Activated CD4-positive, CD25-positive, alpha-beta regulatory T cell treated with anti-CD3 and anti-CD28 coated beads, Interleukin-2, amount 50 U/mL, for 24 hours (primary cell): Measurements from ENCODE around the gene GAS2.
A peak's percentile ranks its signal among the peaks of the same experiment; 100 is the strongest.

Source experiments
- ATAC-seq, 2 donors: fragments of 150-1000 bp; cut with Tn5 transposase; one replicate each; pipeline ENCODE4 v1.10.0; 2021; ENCODE audit warnings: mild to moderate bottlenecking in 1 of 2, moderate library complexity in 1 of 2

The GAS2 gene

GRCh38 chr11:22674470-22675439 lies 8.3 kb downstream of the GAS2 start:
- ATAC-seq: no peak

DNA sequence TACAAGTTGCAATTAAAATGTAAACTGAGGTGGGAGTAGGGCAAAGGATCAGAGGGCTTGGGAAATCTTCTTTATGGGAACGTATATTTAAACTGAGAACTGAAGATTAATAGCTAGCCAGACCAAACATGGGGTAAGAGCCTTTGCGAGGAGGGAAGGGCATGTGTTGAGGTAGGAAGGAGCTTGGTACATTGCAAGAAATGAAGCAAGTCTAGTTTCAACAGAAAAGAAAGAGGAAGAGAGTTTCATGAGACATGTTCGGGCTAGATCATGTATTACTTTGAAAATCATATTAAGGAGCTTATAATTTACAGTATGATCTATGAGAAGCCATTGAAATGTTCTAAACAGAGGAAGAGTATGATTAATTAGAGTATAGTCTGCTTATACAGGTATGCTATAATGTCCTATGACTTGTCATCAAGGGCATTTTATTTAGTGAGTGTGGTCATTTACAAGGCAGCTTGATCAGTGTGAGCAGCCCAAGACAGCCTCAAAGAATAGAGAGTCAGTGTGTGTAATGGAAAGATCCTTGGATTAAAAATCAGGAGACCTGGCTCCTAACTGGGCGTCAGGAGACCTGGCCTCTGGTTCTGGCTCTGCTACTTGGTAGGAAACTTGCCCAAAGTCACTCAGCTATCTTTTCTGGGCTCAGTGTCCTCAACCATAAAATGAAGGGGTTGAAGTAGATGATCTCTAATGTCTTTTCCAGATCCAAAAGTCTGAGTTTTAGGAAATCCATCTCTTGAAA lies 10.9 kb downstream of the GAS2 start:
- no peak for ATAC-seq

GRCh38 chr11:22680628-22681027 lies 14.2 kb downstream of the GAS2 start:
- no peak for ATAC-seq

- no peak for ATAC-seq
These were observed 14.9 kb downstream of the GAS2 start for GRCh38 chr11:22681281-22681812.

DNA sequence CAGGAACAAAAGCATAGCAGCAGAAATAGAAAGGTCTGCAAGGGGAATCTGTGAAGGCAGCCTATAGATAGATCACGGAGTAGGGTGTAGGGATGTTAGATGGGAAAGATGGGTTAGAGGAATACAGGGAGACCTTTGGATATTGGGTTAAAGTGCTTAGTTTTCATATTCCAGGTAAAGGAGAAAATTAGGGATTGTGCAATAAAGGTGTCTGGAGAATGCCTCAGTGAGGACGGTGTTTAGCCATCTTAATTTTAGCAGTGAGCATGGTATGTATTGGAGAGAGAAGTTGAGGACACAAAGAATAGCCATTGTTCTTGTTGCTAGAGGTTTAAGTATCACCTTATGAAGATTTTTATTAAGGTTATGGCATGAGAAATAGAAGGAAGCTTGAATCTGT lies 17.7 kb downstream of the GAS2 start:
- ATAC-seq: no peak

- ATAC-seq: no peak
These were observed 18.7 kb downstream of the GAS2 start for GRCh38 chr11:22685111-22685510.

GRCh38 chr11:22688914-22689313 lies 22.5 kb downstream of the GAS2 start:
- no peak for ATAC-seq

DNA sequence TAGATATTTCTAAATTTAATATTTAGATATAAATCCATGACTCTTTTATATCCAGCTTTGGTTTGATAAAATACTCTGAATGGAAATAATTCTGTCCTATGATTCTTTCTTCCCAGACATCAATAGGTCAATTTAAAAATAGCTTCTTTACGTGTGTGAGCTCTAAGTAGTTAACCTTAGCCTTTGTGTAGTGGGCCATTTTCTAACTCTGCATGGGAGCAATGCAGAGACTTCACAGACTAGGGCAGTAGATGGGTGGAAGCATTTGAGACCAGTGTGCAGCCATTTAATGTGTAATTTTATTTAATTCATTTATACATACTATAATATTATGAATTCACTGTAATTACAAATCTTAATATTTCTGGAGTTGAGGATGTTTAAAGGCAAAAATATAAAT lies 23.8 kb downstream of the GAS2 start:
- no peak for ATAC-seq

DNA sequence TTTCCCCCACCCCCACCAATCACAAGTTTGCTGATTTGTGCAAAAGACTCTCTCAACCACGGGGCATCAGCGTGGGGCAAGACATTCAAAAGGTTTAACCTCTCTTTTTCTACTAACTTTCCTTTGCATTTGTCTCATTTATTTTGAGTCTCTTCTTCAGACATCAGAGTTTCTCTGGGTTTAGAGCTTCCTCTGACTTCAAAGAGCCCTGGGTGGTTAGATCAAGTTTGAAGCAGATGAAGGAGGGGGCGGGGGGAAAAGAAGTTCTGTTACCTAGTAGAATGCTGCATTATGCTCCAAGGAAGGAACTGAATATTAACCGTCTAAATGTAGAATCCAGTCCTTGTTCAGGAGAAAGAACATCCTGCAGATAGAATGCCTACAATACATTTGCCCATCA lies 24.5 kb downstream of the GAS2 start:
- ATAC-seq: no peak

DNA sequence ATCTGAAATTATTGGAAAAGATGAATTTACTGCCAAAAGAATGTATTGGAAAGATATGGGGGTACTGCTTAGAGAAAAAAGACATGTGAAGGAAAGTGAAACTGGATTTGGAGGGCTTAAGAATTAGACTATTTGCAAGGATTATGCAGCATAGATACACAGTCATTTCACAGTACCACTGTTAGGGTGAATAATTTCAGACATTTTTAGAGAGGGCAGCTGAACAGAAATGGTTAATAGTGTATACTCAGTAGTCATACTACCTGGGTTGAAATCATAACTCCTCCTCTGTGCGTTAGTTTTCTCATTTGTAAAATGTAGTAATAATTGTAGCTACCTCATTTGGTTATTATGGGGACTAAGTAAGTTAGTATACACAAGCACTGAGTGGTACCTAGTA lies 33.0 kb downstream of the GAS2 start:
- ATAC-seq: peak; percentile 28 to 33

DNA sequence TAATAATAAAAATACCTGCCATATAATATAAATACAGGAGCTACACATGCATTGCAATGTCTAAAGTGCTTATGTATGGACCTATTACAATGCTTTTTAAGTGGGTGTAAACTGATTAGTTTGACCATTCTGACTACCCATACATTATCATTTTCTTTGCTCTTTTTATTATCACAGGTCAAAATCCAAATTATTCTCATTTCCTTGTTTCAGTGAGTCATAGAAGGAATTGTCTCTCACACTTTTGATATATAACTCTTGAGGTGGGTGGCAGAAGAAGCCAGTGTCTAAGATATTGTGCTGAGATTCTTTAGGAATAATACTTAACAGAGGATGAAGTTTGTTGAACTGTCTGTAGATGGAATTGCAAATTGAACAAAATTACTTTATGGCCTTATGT lies 35.6 kb downstream of the GAS2 start:
- no peak for ATAC-seq

DNA sequence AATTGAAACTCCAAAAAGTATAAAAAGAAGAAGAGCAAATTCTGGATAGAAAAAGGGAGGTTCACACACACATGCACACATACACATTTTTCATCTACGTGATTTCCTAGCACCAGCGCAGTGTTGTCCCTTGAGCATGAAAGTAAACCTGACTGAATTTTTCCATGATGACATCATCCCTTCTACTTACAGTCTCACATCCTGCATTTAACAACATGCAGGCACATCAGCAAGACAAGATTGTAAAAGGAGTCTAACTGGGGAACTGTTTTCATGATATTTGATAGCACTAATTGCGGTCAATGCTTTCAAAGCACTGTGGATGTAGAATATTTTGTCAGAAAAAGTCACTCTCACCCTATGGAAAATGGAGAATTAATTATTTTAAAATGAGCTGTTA lies 36.6 kb downstream of the GAS2 start:
- peak; percentile 73 to 75 for ATAC-seq

DNA sequence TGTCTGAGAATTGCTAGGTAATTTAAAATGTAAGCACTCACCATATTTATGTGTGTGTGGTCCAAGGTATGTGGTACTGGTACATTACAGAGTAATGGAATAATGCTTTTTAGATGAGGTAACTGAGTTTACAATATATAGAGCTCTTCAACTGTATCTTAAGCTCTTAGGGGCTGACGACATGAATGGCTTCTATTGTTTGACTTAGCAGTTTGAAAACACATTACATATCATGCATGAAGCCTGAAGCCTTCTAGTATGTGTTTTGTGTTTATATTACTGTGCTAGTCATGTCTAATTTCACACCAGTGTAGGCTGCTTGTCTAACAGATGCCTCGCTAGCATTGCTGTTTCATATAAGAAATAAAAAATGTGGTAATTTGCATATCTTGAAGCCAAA lies 37.2 kb downstream of the GAS2 start:
- no peak for ATAC-seq

- ATAC-seq: no peak
These were observed 40.9 kb downstream of the GAS2 start for GRCh38 chr11:22707119-22707899.

- no peak for ATAC-seq
These were observed 44.8 kb downstream of the GAS2 start for GRCh38 chr11:22711071-22711770.

DNA sequence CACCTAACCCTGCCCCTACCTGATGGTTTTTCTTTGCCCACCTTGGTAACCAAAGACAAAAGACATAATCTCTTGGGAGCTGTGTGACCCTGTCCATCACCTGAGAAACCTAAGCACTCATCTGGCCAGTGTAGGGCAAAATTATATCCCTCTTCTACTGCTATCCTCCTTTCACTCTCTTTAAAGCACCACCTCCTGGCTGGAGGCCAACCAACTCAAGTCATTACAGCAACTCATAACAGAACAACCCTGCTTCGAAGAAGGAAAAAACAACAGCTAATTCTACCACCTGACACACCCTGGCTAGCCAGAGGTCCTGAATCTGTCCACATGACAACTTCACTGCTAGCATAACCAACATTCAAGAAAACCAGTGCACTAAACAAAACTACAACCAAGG lies 45.5 kb downstream of the GAS2 start:
- no peak for ATAC-seq

- no peak for ATAC-seq
These were observed 46.9 kb downstream of the GAS2 start for GRCh38 chr11:22713336-22713735.

- ATAC-seq: no peak
These were observed 49.6 kb downstream of the GAS2 start for GRCh38 chr11:22715971-22716370.

DNA sequence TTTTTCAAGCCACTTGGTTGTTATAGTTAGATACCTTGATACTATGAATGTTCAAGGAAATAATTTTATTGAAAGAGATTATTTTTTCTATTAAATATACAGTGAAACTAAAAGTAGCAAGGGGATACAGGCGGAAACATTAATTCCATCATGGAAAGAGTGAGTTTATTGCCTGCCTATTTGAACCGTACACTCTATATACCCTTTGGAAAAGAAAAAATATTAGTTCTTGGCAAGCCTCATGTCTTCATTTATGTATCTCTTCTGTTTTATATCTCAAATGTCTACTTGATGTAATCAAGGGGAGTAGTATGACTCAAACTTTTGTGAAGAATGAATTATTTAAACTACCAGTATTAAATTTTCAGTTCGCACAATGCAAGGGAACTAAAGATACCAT lies 54.0 kb downstream of the GAS2 start:
- no peak for ATAC-seq

- ATAC-seq: no peak
These were observed 56.9 kb downstream of the GAS2 start for GRCh38 chr11:22723274-22723673.

DNA sequence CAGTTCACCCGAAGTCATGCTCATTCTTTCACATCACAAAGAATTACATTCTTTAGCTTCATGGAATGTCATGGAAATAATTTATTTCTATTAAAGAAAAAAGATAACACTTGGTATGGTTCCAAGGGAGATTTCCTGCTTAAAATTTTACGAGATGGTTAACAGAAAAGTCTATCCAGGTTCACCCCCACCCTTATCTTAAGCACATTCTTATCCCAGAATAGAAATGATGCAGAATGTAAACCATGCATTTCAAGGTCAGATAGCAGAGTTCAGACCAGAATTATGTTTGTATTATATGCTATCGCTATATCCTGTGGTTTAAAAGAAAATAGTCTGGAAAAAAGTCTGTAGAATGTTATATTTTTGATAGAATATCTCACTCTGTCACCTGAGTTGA lies 58.7 kb downstream of the GAS2 start:
- ATAC-seq: no peak
